Measurements from ENCODE around the gene SEMA3D.

- TF ChIP-seq CTCF (IDR thresholded peaks at IDR 0.05) (no peak), POLR2A (IDR thresholded peaks at IDR 0.05) (no peak)
Measured at GRCh38 chr7:85102813-85103350, 84.0 kb downstream of the SEMA3D start.
